ENCODE measurements around the gene GALNT2.

The GALNT2 gene

DNA sequence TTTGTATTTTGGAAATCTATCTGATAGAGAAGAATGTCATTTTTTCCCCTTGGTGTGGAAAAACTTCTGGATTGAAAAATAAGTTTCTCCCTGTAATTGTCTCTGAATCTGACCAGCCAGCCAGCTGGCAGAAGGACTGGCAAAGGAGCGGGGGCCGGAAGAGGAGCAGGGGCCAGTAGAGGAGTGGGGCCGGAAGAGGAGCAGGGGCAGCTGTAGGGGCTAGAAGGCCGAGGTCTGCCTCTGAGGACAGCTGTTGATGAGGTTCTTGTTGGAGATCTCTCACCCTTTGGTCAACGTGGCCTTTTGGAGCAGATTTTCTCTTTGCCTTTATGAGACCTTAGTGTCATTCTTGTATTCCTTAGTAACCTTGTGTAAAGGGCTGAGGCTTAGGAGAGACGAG, 121.8 kb downstream of the GALNT2 start:
- no peak overlapping the region for H3K27ac ChIP-seq (ENCODE audit: low read depth, low read length)

GRCh38 chr1:230189341-230189740, 122.3 kb downstream of the GALNT2 start:
- Histone ChIP-seq H3K9me3 (ENCODE audit: control insufficient read depth in 5 of 5, low read length in 5 of 5) (no peaks in the 10 kb centered on the region), H3K4me3 (ENCODE audit: low read depth in 1 of 5, low read length in 5 of 5) (no peak overlapping the region), H3K9ac (ENCODE audit: low read length in 5 of 5) (no peak overlapping the region), H3K27me3 (ENCODE audit: control insufficient read depth in 5 of 5, insufficient read depth in 4 of 5, low read length in 5 of 5) (no peaks in the 10 kb centered on the region), H3K36me3 (ENCODE audit: control insufficient read depth in 5 of 5, insufficient read depth in 5 of 5, low read length in 5 of 5) (no peaks in the 10 kb centered on the region), H3K27ac (ENCODE audit: low read depth, low read length) (no peak overlapping the region), H3K4me1 (ENCODE audit: control insufficient read depth in 5 of 5, insufficient read depth in 5 of 5, low read length in 5 of 5) (peaks cover 3 to 33% (median 16%) of the 10 kb centered on the region in 5 donors)

More for the DNA sequence above, 121.8 kb downstream of the GALNT2 start:
- Histone ChIP-seq H3K27me3 (ENCODE audit: control insufficient read depth in 5 of 5, insufficient read depth in 4 of 5, low read length in 5 of 5) (no peaks in the 10 kb centered on the region), H3K9ac (ENCODE audit: low read length in 5 of 5) (no peak overlapping the region), H3K4me3 (ENCODE audit: low read depth in 1 of 5, low read length in 5 of 5) (no peak overlapping the region), H3K9me3 (ENCODE audit: control insufficient read depth in 5 of 5, low read length in 5 of 5) (no peaks in the 10 kb centered on the region), H3K4me1 (ENCODE audit: control insufficient read depth in 5 of 5, insufficient read depth in 5 of 5, low read length in 5 of 5) (peaks cover 3 to 33% (median 16%) of the 10 kb centered on the region in 5 donors), H3K36me3 (ENCODE audit: control insufficient read depth in 5 of 5, insufficient read depth in 5 of 5, low read length in 5 of 5) (no peaks in the 10 kb centered on the region)

- no peak overlapping the region for H3K4me3 ChIP-seq (ENCODE audit: low read depth in 1 of 5, low read length in 5 of 5)
- no peak overlapping the region for H3K9ac ChIP-seq (ENCODE audit: low read length in 5 of 5)
- no peaks in the 10 kb centered on the region for H3K9me3 ChIP-seq (ENCODE audit: control insufficient read depth in 5 of 5, low read length in 5 of 5)
- no peak overlapping the region for H3K27ac ChIP-seq (ENCODE audit: low read depth, low read length)
- H3K27me3 ChIP-seq (ENCODE audit: control insufficient read depth in 5 of 5, insufficient read depth in 4 of 5, low read length in 5 of 5), result no peaks in the 10 kb centered on the region
- H3K36me3 ChIP-seq (ENCODE audit: control insufficient read depth in 5 of 5, insufficient read depth in 5 of 5, low read length in 5 of 5), result no peaks in the 10 kb centered on the region
- peaks cover 3 to 33% (median 16%) of the 10 kb centered on the region in 5 donors for H3K4me1 ChIP-seq (ENCODE audit: control insufficient read depth in 5 of 5, insufficient read depth in 5 of 5, low read length in 5 of 5)
Observed at GRCh38 chr1:230189824-230190223, 122.8 kb downstream of the GALNT2 start.

DNA sequence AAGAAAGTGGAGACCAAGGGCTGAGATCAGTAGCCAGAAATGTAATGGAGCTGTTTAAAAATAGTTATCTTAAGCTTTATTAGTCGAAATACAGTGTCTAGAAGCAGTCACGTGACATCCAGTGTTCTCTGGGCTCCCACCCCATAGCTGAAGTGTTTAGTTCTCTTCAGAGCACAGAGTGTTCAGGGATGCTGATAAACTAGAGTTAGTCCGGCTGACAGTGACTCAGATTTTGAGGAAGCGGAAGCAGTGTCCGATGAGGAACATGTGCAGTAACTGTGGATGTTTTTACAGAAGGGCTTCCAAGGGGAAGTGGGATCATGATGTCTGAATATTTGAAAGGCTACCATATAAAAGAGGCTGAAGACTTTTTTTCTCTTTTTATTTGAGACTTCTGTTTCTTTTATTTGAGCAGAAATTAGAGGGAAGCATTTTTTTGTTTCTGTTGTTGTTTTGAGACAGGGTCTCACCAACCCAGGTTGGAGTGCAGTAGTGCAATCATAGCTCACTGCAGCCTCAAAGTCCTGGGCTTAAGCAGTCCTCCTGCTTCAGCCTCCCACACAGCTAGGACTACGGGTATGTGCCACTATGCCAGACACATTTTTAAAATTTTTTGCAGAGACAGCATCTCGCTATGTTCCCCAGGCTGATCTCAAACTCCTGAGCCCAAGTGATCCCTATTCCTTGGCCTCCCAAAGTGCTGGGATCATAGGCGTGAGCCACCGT, 124.2 kb downstream of the GALNT2 start:
- peaks cover 0 to 3% (median 0%) of the 10 kb centered on the region in 5 donors for H3K36me3 ChIP-seq (ENCODE audit: control insufficient read depth in 5 of 5, insufficient read depth in 5 of 5, low read length in 5 of 5)
- no peaks in the 10 kb centered on the region for H3K27me3 ChIP-seq (ENCODE audit: control insufficient read depth in 5 of 5, insufficient read depth in 4 of 5, low read length in 5 of 5)
- no peak overlapping the region for H3K27ac ChIP-seq (ENCODE audit: low read depth, low read length)
- no peak overlapping the region for H3K4me3 ChIP-seq (ENCODE audit: low read depth in 1 of 5, low read length in 5 of 5)
- no peaks in the 10 kb centered on the region for H3K9me3 ChIP-seq (ENCODE audit: control insufficient read depth in 5 of 5, low read length in 5 of 5)
- H3K9ac ChIP-seq (ENCODE audit: low read length in 5 of 5), result no peak overlapping the region
- H3K4me1 ChIP-seq (ENCODE audit: control insufficient read depth in 5 of 5, insufficient read depth in 5 of 5, low read length in 5 of 5), result peaks cover 0 to 22% (median 6%) of the 10 kb centered on the region in 5 donors

GRCh38 chr1:230191855-230192254, 124.8 kb downstream of the GALNT2 start:
- H3K36me3 ChIP-seq (ENCODE audit: control insufficient read depth in 5 of 5, insufficient read depth in 5 of 5, low read length in 5 of 5), result peaks cover 0 to 3% (median 0%) of the 10 kb centered on the region in 5 donors
- H3K4me3 ChIP-seq (ENCODE audit: low read depth in 1 of 5, low read length in 5 of 5), result no peak overlapping the region
- H3K27me3 ChIP-seq (ENCODE audit: control insufficient read depth in 5 of 5, insufficient read depth in 4 of 5, low read length in 5 of 5), result no peaks in the 10 kb centered on the region
- H3K9ac ChIP-seq (ENCODE audit: low read length in 5 of 5), result no peak overlapping the region
- no peak overlapping the region for H3K27ac ChIP-seq (ENCODE audit: low read depth, low read length)
- H3K4me1 ChIP-seq (ENCODE audit: control insufficient read depth in 5 of 5, insufficient read depth in 5 of 5, low read length in 5 of 5), result peaks cover 0 to 17% (median 5%) of the 10 kb centered on the region in 5 donors
- no peaks in the 10 kb centered on the region for H3K9me3 ChIP-seq (ENCODE audit: control insufficient read depth in 5 of 5, low read length in 5 of 5)

GRCh38 chr1:230194525-230194924, 127.5 kb downstream of the GALNT2 start:
- Histone ChIP-seq H3K27me3 (ENCODE audit: control insufficient read depth in 5 of 5, insufficient read depth in 4 of 5, low read length in 5 of 5) (no peaks in the 10 kb centered on the region), H3K36me3 (ENCODE audit: control insufficient read depth in 5 of 5, insufficient read depth in 5 of 5, low read length in 5 of 5) (peaks cover 0 to 9% (median 4%) of the 10 kb centered on the region in 5 donors), H3K9me3 (ENCODE audit: control insufficient read depth in 5 of 5, low read length in 5 of 5) (no peaks in the 10 kb centered on the region), H3K4me3 (ENCODE audit: low read depth in 1 of 5, low read length in 5 of 5) (no peak overlapping the region), H3K9ac (ENCODE audit: low read length in 5 of 5) (no peak overlapping the region), H3K27ac (ENCODE audit: low read depth, low read length) (no peak overlapping the region), H3K4me1 (ENCODE audit: control insufficient read depth in 5 of 5, insufficient read depth in 5 of 5, low read length in 5 of 5) (peaks cover 0 to 10% (median 0%) of the 10 kb centered on the region in 5 donors)

GRCh38 chr1:230195199-230195598, 128.2 kb downstream of the GALNT2 start:
- no peaks in the 10 kb centered on the region for H3K27me3 ChIP-seq (ENCODE audit: control insufficient read depth in 5 of 5, insufficient read depth in 4 of 5, low read length in 5 of 5)
- peaks cover 0 to 9% (median 4%) of the 10 kb centered on the region in 5 donors for H3K36me3 ChIP-seq (ENCODE audit: control insufficient read depth in 5 of 5, insufficient read depth in 5 of 5, low read length in 5 of 5)
- H3K4me1 ChIP-seq (ENCODE audit: control insufficient read depth in 5 of 5, insufficient read depth in 5 of 5, low read length in 5 of 5), result peaks cover 0 to 10% (median 0%) of the 10 kb centered on the region in 5 donors
- no peak overlapping the region for H3K9ac ChIP-seq (ENCODE audit: low read length in 5 of 5)
- H3K27ac ChIP-seq (ENCODE audit: low read depth, low read length), result no peak overlapping the region
- H3K9me3 ChIP-seq (ENCODE audit: control insufficient read depth in 5 of 5, low read length in 5 of 5), result no peaks in the 10 kb centered on the region
- H3K4me3 ChIP-seq (ENCODE audit: low read depth in 1 of 5, low read length in 5 of 5), result no peak overlapping the region

- Histone ChIP-seq H3K4me3 (ENCODE audit: low read depth in 1 of 5, low read length in 5 of 5) (no peak overlapping the region), H3K4me1 (ENCODE audit: control insufficient read depth in 5 of 5, insufficient read depth in 5 of 5, low read length in 5 of 5) (peaks cover 0 to 4% (median 0%) of the 10 kb centered on the region in 5 donors)
Observed at GRCh38 chr1:230196077-230196476, 129.0 kb downstream of the GALNT2 start.

GRCh38 chr1:230197644-230198567, 130.9 kb downstream of the GALNT2 start:
- H3K36me3 ChIP-seq (ENCODE audit: control insufficient read depth in 5 of 5, insufficient read depth in 5 of 5, low read length in 5 of 5), result peaks cover 0 to 16% (median 7%) of the 10 kb centered on the region in 5 donors
- H3K27ac ChIP-seq (ENCODE audit: low read depth, low read length), result no peak overlapping the region

More at GRCh38 chr1:230196077-230196476, 129.0 kb downstream of the GALNT2 start:
- H3K27ac ChIP-seq (ENCODE audit: low read depth, low read length), result no peak overlapping the region
- no peaks in the 10 kb centered on the region for H3K9me3 ChIP-seq (ENCODE audit: control insufficient read depth in 5 of 5, low read length in 5 of 5)
- H3K27me3 ChIP-seq (ENCODE audit: control insufficient read depth in 5 of 5, insufficient read depth in 4 of 5, low read length in 5 of 5), result no peaks in the 10 kb centered on the region
- no peak overlapping the region for H3K9ac ChIP-seq (ENCODE audit: low read length in 5 of 5)
- peaks cover 0 to 12% (median 4%) of the 10 kb centered on the region in 5 donors for H3K36me3 ChIP-seq (ENCODE audit: control insufficient read depth in 5 of 5, insufficient read depth in 5 of 5, low read length in 5 of 5)

GRCh38 chr1:230199034-230199433, 132.0 kb downstream of the GALNT2 start:
- Histone ChIP-seq H3K9ac (ENCODE audit: low read length in 5 of 5) (no peak overlapping the region), H3K4me3 (ENCODE audit: low read depth in 1 of 5, low read length in 5 of 5) (no peak overlapping the region), H3K4me1 (ENCODE audit: control insufficient read depth in 5 of 5, insufficient read depth in 5 of 5, low read length in 5 of 5) (no peaks in the 10 kb centered on the region), H3K36me3 (ENCODE audit: control insufficient read depth in 5 of 5, insufficient read depth in 5 of 5, low read length in 5 of 5) (peaks cover 0 to 25% (median 16%) of the 10 kb centered on the region in 5 donors), H3K27me3 (ENCODE audit: control insufficient read depth in 5 of 5, insufficient read depth in 4 of 5, low read length in 5 of 5) (no peaks in the 10 kb centered on the region), H3K9me3 (ENCODE audit: control insufficient read depth in 5 of 5, low read length in 5 of 5) (no peaks in the 10 kb centered on the region), H3K27ac (ENCODE audit: low read depth, low read length) (no peak overlapping the region)

More at GRCh38 chr1:230197644-230198567, 130.9 kb downstream of the GALNT2 start:
- H3K27me3 ChIP-seq (ENCODE audit: control insufficient read depth in 5 of 5, insufficient read depth in 4 of 5, low read length in 5 of 5), result no peaks in the 10 kb centered on the region
- no peak overlapping the region for H3K9ac ChIP-seq (ENCODE audit: low read length in 5 of 5)
- H3K4me3 ChIP-seq (ENCODE audit: low read depth in 1 of 5, low read length in 5 of 5), result no peak overlapping the region
- H3K4me1 ChIP-seq (ENCODE audit: control insufficient read depth in 5 of 5, insufficient read depth in 5 of 5, low read length in 5 of 5), result no peaks in the 10 kb centered on the region
- no peaks in the 10 kb centered on the region for H3K9me3 ChIP-seq (ENCODE audit: control insufficient read depth in 5 of 5, low read length in 5 of 5)

Data from subcutaneous abdominal adipose tissue (tissue), 5 donors.